HEK293 (cell line): ENCODE data around the gene KLLN.

Experiments
- CTCF ChIA-PET: fragments of 350-600 bp; formaldehyde crosslinking; extraction: SDS; loops from one replicate; lab custom pipeline; 2021; ENCODE audit warnings: antibody characterized with exemption; lab: Yijun Ruan, JAX
- POLR2A ChIA-PET: fragments of 300-600 bp; formaldehyde crosslinking; extraction: SDS; loops from one replicate; lab custom pipeline; 2020; ENCODE audit warnings: antibody characterized with exemption, inconsistent platforms; lab: Yijun Ruan, JAX
- H3K27ac ChIP-seq: fragments of 200-500 bp; sonication (Bioruptor generic); 2 replicates; pipeline ENCODE4 v1.5.1; 2014; ENCODE audit warnings: low read depth, low read length, control low read depth, inconsistent platforms; ENCODE audit errors: extremely low read depth
- H3K36me3 ChIP-seq, 2 experiments: fragments of 200-500 bp in 1 of 2; sonication (Bioruptor generic) in 1 of 2; 1 replicate in 1 of 2; 2 replicates in 1 of 2; pipeline ENCODE4 v1.5.1; 2014 to 2017; ENCODE audit warnings: inconsistent platforms in 2 of 2, low read length in 2 of 2; ENCODE audit not compliant: control insufficient read depth in 2 of 2, insufficient read depth in 1 of 2
- H3K4me1 ChIP-seq: fragments of 200-500 bp; sonication (Bioruptor generic); 2 replicates; pipeline ENCODE4 v1.5.1; 2014; ENCODE audit warnings: mild to moderate bottlenecking, low read length, inconsistent platforms; ENCODE audit not compliant: control insufficient read depth, insufficient read depth
- H3K4me3 ChIP-seq: 2 replicates; pipeline ENCODE4 v1.5.1; 2011; ENCODE audit warnings: low read depth, mild to moderate bottlenecking, control low read depth, low read length, moderate library complexity
- H3K9me3 ChIP-seq: fragments of 200-500 bp; sonication (Bioruptor generic); 2 replicates; pipeline ENCODE4 v1.5.1; 2014; ENCODE audit warnings: low read depth, low read length, inconsistent platforms; ENCODE audit not compliant: control insufficient read depth, insufficient read depth
- HOXA7 ChIP-seq: sonication (generic); formaldehyde crosslinking; IDR thresholded peaks from 2 replicates; pipeline ENCODE4 v1.8.1; 2022; ENCODE audit warnings: missing genetic modification reagents, borderline replicate concordance
- INSM2 ChIP-seq: fragments of 450-650 bp; formaldehyde crosslinking; IDR thresholded peaks from 2 replicates; pipeline ENCODE4 v1.5.1; 2016; ENCODE audit warnings: missing biosample characterization, missing genetic modification characterization
- KLF16 ChIP-seq: fragments of 450-650 bp; formaldehyde crosslinking; IDR thresholded peaks from 2 replicates; pipeline ENCODE4 v1.5.1; 2017; ENCODE audit warnings: missing biosample characterization, missing genetic modification characterization
- MYNN ChIP-seq: fragments of 450-650 bp; formaldehyde crosslinking; IDR thresholded peaks from 2 replicates; pipeline ENCODE4 v1.5.1; 2016; ENCODE audit warnings: missing biosample characterization, missing genetic modification characterization, borderline replicate concordance
- PRDM10 ChIP-seq: fragments of 450-650 bp; formaldehyde crosslinking; IDR thresholded peaks from 2 replicates; pipeline ENCODE4 v1.5.1; 2016; ENCODE audit warnings: missing biosample characterization, missing genetic modification characterization
- SCRT2 ChIP-seq: fragments of 450-650 bp; formaldehyde crosslinking; IDR thresholded peaks from 2 replicates; pipeline ENCODE4 v1.5.1; 2016; ENCODE audit warnings: missing biosample characterization, missing genetic modification characterization
- ZBTB8A ChIP-seq: fragments of 450-650 bp; formaldehyde crosslinking; IDR thresholded peaks from 2 replicates; pipeline ENCODE4 v1.5.1; 2016; ENCODE audit warnings: missing biosample characterization, missing genetic modification characterization
- ZNF112 ChIP-seq: fragments of 450-650 bp; formaldehyde crosslinking; IDR thresholded peaks from 2 replicates; pipeline ENCODE4 v1.5.0; 2017; ENCODE audit warnings: missing biosample characterization, missing genetic modification characterization
- ZNF132 ChIP-seq: fragments of 450-650 bp; formaldehyde crosslinking; IDR thresholded peaks from 2 replicates; pipeline ENCODE4 v1.5.1; 2017; ENCODE audit warnings: missing biosample characterization, missing genetic modification characterization, borderline replicate concordance
- ZNF19 ChIP-seq: fragments of 450-650 bp; formaldehyde crosslinking; IDR thresholded peaks from 2 replicates; pipeline ENCODE4; 2016; ENCODE audit warnings: missing biosample characterization, missing genetic modification characterization, low read depth
- ZNF404 ChIP-seq: fragments of 450-650 bp; formaldehyde crosslinking; IDR thresholded peaks from 2 replicates; pipeline ENCODE4 v1.5.1; 2017; ENCODE audit warnings: missing biosample characterization, missing genetic modification characterization
- ZNF433 ChIP-seq: fragments of 450-650 bp; formaldehyde crosslinking; IDR thresholded peaks from 2 replicates; pipeline ENCODE4 v1.5.1; 2016; ENCODE audit warnings: missing biosample characterization, missing genetic modification characterization, low read depth
- ZNF561 ChIP-seq: fragments of 450-650 bp; IDR thresholded peaks from 2 replicates; pipeline ENCODE4 v1.5.1; 2018; ENCODE audit warnings: missing biosample characterization, missing genetic modification characterization, borderline replicate concordance
- ZNF585B ChIP-seq: fragments of 450-650 bp; formaldehyde crosslinking; IDR thresholded peaks from 2 replicates; pipeline ENCODE4 v1.5.1; 2016; ENCODE audit warnings: missing biosample characterization, missing genetic modification characterization
- ZNF610 ChIP-seq: fragments of 450-650 bp; formaldehyde crosslinking; IDR thresholded peaks from 2 replicates; pipeline ENCODE4 v1.5.1; 2016; ENCODE audit warnings: missing biosample characterization, missing genetic modification characterization, borderline replicate concordance
- ZNF768 ChIP-seq: fragments of 450-650 bp; formaldehyde crosslinking; IDR thresholded peaks from 2 replicates; pipeline ENCODE4 v1.5.1; 2018; ENCODE audit warnings: missing biosample characterization, mild to moderate bottlenecking, missing genetic modification characterization
- ZNF830 ChIP-seq: fragments of 450-650 bp; IDR thresholded peaks from 2 replicates; pipeline ENCODE4 v1.5.0; 2018; ENCODE audit warnings: missing biosample characterization, missing genetic modification characterization, low read depth, mild to moderate bottlenecking, moderate library complexity
- ZSCAN23 ChIP-seq: fragments of 450-650 bp; formaldehyde crosslinking; IDR thresholded peaks from 2 replicates; pipeline ENCODE4 v1.5.1; 2016; ENCODE audit warnings: missing biosample characterization, missing genetic modification characterization

KLLN gene

GRCh38 chr10:87895430-87895829 lies 32.1 kb upstream of the KLLN start:
- ChIA-PET CTCF (interaction anchor here (1.5 kb wide), 1 partner anchor 34 kb away, joined by 4 read pairs; no protein-coding TSS in a partner anchor), POLR2A (no interaction called here)
- Histone ChIP-seq H3K4me3 (no peak overlapping the region), H3K36me3 (peaks cover 3 to 4% of the 10 kb centered on the region in 2 experiments), H3K9me3 (no peaks in the 10 kb centered on the region), H3K27ac (no peak overlapping the region), H3K4me1 (peaks cover 11% of the 10 kb centered on the region; the same call in 1 of the 2 replicates)
- no peak for TF ChIP-seq HOXA7
- no peak for TF ChIP-seq ZNF768 (tag by site-specific recombination)
- no peak for TF ChIP-seq ZNF404 (tag by site-specific recombination)
- no peak for TF ChIP-seq INSM2
- no peak for TF ChIP-seq PRDM10 (tag by site-specific recombination)
- TF ChIP-seq ZNF19 (tag by site-specific recombination), result no peak
- TF ChIP-seq ZNF112 (tag by site-specific recombination), result no peak
- no peak for TF ChIP-seq KLF16 (tag by site-specific recombination)
- TF ChIP-seq ZSCAN23 (tag by site-specific recombination), result no peak
- no peak for TF ChIP-seq ZNF830 (tag by site-specific recombination)
- no peak for TF ChIP-seq ZNF561 (tag by site-specific recombination)
- TF ChIP-seq ZBTB8A, result no peak
- no peak for TF ChIP-seq MYNN (tag by site-specific recombination)
- TF ChIP-seq ZNF433 (tag by site-specific recombination), result no peak
- no peak for TF ChIP-seq ZNF610 (tag by site-specific recombination)
- no peak for TF ChIP-seq ZNF132 (tag by site-specific recombination)

GRCh38 chr10:87887548-87888289 lies 24.4 kb upstream of the KLLN start:
- peaks cover 3% of the 10 kb centered on the region; the same call in 1 of the 2 replicates for H3K4me1 ChIP-seq
- no peaks in the 10 kb centered on the region for H3K9me3 ChIP-seq
- TF ChIP-seq ZNF585B (tag by site-specific recombination) (peak; percentile 96), SCRT2 (tag by site-specific recombination) (no peak)
- H3K27ac ChIP-seq, result no peak overlapping the region
- H3K36me3 ChIP-seq, result peaks cover 4 to 24% of the 10 kb centered on the region in 2 experiments
- CTCF ChIA-PET, result no interaction called here
- H3K4me3 ChIP-seq, result no peak overlapping the region
- POLR2A ChIA-PET, result no interaction called here
